Neural progenitor cell (in vitro differentiated cells): Measurements from ENCODE around the gene SPG11.

Experiments used
- EZH2phosphoT487 ChIP-seq: fragments of 200-600 bp; sonication (generic); IDR thresholded peaks from 2 replicates; pipeline ENCODE4 v1.6.1; 2017; ENCODE audit warnings: antibody characterized with exemption
- TF ChIP-seq, protein P1 (sequence below): fragments of 200-600 bp; sonication (generic); IDR thresholded peaks from 2 replicates; pipeline ENCODE4 v1.5.1; 2017; ENCODE audit warnings: antibody characterized with exemption, mild to moderate bottlenecking

DNA sequence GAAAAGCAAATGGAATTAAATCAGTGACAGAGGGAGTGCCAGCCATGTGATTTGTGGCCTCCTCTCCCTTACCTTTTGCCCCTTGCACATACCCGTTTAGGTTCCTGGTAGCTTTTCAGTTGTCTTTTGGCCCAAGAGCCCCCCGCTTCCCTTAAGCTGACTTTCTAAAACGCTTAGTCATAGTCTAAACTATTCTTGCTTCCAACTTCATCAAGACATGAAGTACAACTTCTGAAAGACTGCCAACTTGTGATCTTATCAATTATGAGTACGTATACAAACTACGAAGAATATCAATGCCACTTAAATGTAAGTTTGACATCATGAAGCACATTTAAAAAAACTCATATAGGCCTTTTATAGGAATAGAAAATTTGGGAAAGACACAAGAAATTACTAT, 64.6 kb downstream of the SPG11 start:
- TF ChIP-seq, protein P1, sequence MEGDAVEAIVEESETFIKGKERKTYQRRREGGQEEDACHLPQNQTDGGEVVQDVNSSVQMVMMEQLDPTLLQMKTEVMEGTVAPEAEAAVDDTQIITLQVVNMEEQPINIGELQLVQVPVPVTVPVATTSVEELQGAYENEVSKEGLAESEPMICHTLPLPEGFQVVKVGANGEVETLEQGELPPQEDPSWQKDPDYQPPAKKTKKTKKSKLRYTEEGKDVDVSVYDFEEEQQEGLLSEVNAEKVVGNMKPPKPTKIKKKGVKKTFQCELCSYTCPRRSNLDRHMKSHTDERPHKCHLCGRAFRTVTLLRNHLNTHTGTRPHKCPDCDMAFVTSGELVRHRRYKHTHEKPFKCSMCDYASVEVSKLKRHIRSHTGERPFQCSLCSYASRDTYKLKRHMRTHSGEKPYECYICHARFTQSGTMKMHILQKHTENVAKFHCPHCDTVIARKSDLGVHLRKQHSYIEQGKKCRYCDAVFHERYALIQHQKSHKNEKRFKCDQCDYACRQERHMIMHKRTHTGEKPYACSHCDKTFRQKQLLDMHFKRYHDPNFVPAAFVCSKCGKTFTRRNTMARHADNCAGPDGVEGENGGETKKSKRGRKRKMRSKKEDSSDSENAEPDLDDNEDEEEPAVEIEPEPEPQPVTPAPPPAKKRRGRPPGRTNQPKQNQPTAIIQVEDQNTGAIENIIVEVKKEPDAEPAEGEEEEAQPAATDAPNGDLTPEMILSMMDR: no peak
- no peak for TF ChIP-seq EZH2phosphoT487
